Measurements from ENCODE around the gene TYK2.
"Not testable (repeated sequence)": the region's sequence is repeated elsewhere in the genome, so short reads cannot be mapped to it uniquely, and the experiment has no call there.

Gene TYK2

DNA sequence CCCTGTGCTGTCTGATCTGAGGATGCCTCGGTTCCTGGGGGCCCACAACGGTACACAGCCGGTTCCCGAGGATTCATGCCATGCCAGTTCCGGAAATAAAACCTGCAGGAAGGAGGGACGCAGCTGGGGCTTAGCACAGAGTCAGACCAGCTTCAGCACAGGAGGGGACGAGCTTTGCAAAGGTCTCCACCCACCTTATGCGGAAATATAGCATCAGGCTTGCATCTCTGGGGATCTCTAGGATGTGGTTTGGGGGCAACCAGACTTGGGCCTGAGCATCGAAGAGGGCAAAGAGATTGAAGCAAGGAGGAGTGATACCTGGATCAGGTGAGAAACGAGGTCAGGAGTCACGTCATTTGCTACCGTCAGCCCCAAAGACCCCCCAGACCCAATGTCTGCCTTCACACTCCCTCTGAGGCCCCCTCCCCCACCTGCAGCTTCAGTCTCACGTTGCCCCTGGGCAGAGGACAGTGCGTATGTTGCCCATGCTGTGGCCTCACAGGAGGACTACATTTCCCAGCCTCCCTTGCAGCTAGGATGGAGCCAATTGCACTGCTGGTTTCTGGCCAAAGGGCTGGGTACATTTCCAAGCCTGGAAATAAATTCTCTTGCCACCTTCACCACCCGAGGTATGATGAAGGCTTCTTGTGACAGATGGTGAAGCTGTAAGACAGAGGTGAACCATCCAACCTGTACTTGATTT is 12.1 kb downstream of the TYK2 start:
- no peak for DNase-seq

DNA sequence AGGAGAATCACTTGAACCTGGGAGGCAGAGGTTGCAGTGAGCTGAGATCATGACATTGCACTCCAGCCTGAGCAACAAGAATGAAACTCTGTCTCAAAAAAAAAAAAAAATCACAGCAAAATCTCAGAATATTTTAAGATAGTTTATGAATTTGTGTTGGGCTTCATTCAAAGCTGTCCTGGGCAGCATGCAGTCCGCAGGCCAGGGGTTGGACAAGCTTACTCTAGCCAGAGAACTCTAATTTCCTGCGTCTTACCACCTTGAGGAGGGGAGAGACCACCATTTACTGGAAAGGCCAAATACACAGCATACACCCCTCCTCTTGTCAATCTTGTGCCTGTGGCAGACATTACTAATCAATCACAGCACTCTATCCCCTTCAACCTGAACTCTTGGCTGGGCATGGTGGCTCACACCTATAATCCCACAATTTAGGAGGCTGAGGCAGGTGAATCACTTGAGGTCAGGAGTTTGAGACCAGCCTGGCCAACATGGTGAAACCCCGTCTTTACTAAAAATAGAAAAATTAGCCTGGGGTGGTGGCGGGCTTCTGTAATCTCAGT is 13.3 kb downstream of the TYK2 start:
- DNase-seq: not testable (repeated sequence)

DNA sequence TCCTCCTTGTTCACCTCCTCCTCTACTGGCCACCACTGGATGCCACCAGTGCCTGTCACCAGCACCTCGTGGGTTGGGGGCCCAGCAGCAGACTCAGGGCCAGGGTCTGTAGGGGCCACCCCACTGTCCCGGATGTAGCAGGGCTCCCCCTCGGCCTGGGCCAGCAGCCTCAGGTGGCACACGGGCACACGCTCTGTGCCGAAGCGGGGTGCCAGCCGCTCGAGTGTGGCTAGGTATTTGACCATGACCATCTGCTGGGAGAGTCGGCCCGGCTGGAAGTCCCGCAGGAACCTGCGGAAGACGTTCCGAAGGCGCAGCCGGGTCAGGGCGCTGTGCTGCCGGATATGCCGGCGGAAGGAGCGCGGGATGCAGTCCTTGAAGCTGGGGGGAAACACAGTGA is 14.9 kb downstream of the TYK2 start:
- DNase-seq: no peak

DNA sequence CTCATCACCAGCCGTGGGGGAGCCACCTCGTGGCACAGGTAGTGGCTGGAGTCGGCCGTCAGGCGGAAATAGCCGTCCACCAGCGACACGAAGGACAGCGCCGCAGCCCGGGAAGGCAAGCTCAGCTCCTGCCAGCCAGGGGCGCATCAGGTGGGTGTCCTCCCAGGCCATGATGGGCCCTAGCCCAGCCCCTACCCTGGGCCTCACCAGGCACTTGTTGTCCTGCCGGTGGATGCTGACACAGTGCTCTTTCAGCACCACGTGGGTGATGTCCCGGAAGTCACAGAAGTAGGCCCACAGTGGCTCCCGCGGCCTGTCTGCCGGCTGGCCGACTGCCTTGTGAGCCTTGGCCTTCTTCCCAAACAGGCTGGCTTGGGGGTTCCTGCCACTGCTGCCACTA is 15.7 kb downstream of the TYK2 start:
- no peak for DNase-seq

DNA sequence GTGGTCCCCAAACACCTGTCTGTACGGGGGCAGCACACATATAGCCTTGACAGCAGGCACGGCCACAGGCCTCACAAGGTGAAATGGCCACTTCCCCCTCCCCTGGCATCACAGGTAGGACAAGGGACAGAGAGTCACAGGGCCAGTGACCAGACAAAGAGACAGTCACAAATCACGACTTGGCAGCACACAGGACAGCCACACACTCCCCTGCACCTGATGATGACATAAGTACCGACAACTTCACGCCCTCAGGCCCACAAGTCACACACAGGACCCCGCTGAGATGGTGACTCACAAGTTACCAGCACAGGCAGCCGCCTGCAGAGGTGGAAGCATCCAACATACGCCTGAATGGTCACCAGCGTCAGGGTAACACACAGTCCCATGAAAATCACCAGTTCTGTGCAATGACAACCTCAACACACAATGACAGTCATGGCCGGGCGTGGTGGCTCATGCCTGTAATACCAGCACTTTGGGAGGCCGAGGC is 16.5 kb downstream of the TYK2 start:
- DNase-seq: no peak

DNA sequence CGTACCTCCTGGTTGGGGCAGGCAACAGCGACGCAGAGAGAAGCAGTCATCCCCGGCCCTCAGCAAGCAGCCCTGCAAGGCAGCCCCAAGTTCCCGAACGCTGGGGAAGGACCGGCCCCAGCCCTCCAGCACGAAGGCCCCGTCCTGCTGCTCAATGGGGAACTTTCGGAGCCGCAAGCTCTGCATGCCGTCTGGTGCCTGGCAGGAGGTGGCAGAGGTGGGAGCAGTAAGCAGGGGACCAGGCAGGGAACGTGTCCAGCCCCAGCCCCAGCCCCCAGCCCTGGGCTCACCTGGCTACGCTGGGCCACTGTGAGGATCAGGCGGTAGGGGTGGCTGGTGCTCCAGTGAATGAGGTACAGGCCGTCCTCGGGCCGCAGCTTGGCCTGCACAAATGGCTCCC is 18.1 kb downstream of the TYK2 start:
- DNase-seq: no peak

DNA sequence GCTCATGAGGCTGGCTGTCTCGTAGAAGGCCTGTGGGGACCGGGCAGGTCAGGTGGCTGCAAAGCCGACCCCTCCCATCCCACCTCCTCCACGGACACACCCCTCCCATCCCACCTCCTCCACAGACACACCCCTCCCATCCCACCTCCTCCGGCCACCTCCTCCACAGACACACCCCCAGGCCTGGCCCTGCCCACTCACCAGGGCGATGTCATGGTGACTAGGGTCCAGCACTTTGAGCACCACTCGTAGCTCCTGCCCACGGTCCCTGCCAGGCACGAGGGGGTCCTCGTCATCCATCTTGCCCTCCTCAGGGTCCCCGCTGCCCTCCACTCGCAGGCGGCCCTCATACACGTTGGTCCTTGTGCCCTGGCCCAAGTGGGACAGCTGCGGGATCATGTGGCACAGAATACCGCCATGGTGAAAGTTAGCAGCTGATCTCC is 18.8 kb downstream of the TYK2 start:
- no peak for DNase-seq

DNA sequence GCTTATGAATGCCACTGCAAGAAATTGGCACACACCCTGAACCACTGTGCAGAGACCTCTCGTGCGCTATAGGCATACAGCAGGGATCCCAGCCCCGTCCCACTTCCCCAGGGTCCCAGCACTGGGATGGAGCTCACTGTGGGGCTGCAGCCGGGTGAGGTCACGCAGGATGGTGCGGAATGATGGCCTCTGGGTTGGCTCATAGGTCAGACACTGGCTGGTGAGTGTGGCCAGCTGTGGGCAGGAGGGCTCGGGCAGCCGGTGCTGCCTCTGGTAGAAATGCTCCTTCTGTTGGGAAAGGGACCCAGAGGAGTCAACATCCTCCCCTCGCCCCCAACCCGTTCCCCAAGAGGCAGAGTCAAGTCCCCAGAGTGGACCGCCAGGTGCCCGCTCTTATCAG is 23.9 kb downstream of the TYK2 start:
- no peak for DNase-seq

DNA sequence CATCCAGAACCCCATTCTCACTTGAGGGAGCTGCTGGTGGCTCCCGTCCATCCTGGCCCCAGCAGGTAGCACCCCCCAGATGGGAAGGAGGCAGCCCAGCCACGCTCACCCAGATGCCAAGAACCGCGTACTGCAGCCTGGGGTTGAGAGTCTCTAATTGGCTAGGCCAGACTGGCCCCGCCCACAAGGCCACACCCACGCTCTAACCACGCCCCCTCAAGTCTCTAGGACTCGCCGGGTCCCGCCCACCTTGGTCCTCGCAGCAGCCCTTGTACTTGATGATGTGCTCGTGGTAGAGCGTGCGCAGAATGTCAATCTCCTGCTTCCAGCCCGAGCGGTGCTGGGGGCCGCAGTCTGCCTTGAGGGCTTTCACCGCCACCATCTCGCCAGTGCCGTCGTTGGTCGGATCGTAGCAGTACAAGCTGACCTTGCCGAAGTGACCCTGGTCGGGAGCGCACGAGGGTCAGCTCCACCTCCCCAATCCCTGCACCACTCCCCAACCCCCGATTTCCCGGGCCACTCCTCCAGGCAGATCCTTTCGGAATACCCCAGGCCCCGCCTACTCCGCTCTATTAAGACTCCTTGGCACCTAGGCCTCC is 26.5 kb downstream of the TYK2 start:
- DNase-seq: no peak

DNA sequence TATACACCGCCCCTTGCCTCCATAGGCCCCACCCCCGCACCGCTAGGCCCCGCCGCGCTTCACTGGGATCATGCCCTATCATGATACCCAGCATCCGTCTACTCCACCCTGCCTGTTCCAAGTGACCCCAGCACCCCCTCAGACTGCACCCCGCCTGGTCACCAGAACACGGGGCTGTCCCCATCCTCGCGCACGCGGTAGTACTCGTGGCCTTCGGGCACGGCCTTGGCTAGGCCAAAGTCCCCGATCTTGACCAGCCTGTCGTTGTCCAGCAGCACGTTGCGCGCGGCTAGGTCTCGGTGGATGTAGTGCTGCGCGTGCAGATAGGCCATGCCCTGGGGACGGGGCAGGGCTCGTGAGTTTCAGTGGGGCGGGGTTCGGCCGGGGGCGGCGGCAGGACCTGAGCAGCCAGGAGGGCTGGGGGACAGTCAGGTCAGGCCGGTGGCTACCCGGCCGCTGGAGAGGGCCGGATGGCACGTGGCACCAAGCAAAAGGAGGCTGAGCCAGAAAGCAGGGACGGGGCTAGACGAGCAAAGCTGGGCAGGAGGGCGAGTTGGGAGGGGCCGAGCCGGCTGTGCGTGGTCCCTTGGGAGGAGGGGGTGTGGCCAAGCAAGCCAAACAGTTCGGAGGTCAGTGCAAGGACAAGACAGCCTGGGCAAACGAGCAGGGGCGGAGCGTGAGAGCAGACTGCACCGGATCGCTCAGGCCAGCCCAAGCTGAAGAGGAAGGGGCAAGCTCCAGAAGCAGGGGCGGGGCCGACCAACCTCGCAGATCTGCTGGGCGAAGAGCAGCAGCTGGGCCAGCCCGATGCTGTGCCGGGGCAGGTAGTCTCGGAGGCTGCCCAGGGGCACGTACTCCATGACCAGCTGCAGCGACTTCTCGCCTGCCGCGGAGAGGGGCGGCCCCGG is 27.4 kb downstream of the TYK2 start:
- no peak for DNase-seq

DNA sequence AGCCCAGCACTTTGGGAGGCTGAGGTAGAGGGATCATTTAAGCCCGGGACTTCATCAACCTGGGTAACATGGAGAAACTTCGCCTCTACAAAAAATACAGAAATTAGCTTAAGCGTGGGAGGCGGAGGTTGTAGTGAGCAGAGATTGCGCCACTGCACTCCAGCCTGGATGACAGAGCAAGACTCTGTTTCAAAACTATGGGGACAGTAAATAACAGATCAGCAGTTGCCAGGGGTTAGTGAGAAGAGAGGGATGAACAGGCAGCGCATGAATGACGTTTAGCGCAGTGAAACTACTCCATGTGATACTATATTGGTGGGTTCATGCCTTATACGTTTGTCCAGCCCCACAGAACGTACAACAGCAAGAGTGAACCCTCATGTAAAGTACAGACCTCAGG is 33.9 kb downstream of the TYK2 start:
- DNase-seq: no peak

DNA sequence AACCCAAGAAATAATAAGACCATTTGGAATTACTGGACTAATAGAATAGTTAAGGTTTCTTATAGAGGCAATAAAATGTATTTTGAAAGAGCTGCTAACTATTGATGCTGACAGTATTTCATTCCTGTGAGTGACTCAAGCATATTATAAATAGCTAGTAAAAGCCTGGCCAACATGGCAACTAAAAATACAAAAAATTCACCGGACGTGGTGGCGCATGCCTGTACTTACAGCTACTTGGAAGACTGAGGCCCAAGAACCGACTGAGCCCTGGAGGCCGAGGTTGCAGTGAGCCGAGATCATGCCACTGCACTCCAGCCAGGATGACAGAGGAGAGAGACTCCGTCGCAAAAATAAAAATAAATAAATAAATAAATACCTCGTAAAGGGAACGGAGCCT is 35.6 kb downstream of the TYK2 start:
- no peak for DNase-seq

DNA sequence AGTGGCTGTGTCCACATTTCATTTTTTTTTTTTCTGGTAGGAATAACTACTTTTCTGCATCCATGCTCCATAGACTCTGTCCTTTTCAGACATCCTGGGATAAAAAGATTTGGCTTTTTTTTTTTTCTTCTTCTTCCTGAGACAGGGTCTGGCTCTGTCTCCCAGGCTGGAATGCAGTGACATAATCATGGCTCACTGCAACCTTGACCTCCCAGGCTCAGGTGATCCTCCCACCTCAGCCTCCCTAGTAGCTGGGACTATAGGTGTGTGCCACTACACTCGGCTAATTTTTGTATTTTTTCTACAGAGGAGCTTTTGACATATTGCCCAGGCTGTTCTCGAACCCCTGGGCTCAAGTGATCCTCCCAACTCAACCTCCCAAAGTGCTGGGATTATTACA is 36.9 kb downstream of the TYK2 start:
- DNase-seq: no peak

DNA sequence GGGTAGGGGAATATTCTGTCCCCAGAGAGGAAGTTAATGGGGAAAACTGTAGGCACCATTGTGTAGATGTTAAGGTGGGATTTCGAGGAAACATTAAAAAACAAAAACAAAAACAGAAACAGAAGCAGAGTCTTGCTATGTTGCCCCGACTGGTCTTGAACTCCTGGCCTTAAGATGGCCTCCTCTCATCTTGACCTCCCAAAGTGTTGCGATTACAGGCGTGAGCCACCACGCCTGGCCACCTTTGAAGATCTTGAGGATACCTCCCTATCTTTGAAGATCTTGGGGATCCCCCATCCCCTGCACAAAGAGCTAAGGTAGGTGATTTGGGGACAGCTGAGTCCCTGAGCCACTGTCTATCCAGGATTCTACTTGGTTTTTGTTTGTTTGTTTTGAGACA is 40.4 kb downstream of the TYK2 start:
- DNase-seq: no peak

DNA sequence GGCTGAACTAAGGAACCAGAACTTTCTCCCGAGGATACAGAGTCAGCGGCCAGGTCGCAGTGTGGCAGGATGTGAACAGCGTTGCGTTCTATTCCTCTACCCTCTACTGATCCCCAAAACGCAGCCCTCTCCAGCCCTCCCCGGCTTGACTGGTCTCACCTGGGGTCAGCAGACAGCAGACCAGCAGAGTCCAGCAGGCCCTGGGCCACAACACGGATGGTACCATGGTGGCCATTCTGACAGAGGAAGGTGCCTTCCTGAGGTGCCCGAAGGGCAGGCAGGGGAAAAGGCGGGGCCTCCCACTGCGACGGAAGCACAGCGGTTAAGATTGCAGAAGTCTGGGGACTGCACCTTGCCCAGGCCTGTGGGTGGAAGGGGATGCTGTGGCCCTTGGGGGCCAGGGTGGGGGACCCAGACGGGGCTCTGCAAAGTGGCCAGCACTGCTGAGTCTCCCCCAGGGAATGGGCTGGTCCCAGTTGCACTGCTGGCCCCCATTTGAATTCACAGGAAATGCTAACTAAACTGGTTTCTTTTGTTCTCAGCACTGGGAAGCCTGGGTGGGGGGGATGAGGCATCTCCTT is 40.9 kb downstream of the TYK2 start, which contains the start of gene ICAM3:
Gene ICAM3, minus strand, starts transcription at position 245 of the 581 bp plus-strand sequence. Its CDS starts 10 bp downstream, at position 235.
- DNase-seq: peak; percentile 63

DNA sequence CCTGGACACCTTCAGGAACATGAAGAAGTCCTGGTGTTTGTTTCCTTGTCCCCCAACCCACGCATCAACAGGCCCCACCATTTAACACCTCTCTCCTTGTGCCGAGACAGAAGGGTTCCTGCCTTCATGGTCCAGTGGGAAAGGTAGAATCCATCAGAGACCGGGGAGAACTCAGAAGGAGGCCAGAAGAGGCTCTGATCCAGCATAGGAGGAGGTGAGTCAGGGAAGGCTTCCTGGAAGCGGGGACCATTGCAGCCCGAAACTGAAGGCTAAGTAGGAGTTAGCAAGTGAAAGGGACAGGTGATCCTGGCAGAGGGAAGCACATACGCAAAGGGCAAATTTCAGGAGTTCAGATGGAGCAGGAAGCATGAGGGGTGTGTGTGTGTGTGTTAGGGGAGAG is 41.4 kb downstream of the TYK2 start:
- DNase-seq: no peak

DNA sequence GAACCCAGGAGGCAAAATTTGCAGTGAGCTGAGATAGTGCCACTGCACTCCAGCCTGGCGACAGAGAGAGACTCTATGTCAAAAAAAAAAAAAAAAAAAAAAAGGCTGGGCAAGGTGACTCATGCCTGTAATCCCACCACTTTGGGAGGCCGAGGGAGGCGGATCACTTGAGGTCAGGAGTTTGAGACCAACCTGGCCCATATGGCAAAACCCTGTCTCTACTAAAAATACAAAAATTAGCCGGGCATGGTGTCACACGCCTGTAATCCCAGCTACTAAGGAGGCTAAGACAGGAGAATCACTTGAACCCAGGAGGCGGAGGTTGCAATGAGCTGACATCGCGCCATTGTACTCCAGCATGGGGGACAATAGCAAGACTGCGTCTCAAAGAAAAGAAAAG is 43.6 kb downstream of the TYK2 start:
- DNase-seq: not testable (repeated sequence)

DNA sequence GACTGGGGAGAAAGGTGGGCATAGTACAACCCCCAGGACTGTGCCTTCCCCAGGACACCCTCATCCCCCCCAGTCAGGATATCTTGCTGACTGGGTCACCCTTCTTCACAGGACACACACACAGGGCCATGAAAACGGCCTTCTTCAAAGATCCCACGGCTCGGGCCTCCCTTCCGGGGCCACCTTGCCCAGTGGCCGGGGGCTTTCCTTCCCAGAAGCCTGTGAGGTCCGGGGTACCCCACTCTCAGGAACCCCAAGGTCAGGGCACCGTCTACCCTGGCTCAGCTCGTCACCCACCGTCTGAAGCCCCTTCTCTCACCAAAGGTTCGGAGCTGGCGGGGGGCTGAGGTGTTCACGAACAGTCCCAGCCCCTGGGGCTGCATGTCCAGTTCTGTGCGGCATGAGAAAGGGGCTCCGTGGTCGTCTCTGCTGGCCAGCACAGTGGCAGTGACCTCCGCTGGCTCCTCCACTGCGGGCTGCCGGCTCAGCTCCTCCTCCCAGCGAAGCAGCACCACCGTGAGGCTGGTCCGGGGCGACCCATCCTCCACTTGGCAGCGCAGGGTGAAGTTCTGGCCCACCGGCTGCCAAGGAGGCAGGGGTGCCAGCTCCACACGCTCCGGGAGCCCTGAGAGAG is 44.9 kb downstream of the TYK2 start:
- no peak for DNase-seq

DNA sequence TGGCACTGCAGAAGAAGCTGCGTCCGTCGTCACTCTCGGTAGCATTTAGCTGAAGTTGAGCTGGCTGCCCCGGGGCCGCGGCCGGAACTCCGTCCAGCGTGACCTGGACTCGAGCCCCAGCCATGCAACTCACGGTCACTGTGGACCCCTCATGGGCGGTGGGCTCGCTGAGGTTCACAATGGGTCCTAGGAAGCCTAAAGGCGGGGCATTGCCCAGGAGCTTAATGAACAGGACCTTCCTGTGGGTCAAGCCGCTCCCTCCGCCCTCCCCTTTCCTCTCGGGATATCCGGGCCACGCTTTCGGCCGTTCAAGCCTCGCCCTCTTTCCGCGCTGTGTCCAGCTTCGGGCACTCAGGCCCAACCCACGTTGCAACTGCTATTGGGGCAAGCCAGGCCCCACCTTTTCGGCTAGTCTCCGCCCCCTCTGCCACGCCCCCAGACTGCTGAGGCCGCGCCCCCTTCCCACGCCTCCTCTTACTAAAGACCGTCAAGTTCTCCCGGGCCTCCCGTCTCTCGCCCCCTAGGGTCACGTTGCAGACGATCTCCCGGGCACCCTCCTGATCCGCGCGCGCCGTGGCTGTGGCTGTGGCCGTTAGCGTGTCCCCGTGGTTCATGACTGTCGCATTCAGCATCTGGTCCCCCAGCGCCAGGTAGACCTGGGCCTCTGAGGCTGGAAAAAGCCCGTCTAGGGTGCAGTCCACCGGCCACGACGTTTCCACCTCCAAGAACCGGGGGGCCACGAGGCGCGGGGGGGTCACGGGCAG is 45.6 kb downstream of the TYK2 start:
- DNase-seq: peak; percentile 40

DNA sequence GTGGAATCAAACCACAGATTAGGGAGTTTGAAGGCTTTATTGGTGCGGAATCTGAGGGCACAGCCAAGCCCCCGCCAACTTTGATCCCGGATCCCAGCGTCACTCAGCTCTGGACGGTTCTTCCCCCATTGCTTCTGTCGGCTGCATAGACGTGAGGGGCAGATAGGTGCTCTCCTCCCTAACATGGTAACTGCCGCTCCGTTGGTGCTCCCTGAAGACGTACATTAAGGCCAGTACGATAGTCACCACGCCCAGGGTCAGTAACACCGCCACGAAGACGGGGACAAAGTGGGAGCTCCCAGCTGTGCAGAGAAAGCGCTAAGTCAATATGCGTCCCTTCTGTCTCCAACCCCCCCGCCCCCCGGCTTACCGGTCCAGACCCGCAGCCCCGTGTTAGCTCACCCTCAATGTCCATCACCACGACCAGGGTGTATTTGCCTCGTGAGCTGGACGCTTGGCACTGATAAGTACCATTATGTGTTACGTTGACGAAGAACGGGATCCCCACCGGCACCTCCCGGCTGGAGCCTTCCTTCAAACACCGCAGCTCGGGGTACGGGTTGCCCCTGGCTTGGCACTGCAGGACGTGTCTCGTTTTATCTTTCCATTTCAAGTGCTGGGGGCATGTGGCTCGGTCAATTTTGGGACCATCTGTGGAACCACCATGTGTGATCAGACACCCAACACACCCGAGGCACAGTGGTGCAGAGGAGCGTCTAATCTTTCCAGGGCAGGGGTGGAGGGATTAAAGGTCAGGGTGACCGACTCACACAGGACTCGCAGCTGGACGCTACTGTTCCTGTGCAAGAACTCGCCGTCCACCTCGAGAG is 46.4 kb downstream of the TYK2 start:
- no peak for DNase-seq
